Measurements from ENCODE around the gene SCYL2. TPM values are rescaled to one million over a fixed set of nuclear protein-coding genes. Genes with fewer than 3 reads are reported as not detected.

The SCYL2 gene
- total RNA-seq, 1 donor from 2014 or later = 59.8 TPM

DNA sequence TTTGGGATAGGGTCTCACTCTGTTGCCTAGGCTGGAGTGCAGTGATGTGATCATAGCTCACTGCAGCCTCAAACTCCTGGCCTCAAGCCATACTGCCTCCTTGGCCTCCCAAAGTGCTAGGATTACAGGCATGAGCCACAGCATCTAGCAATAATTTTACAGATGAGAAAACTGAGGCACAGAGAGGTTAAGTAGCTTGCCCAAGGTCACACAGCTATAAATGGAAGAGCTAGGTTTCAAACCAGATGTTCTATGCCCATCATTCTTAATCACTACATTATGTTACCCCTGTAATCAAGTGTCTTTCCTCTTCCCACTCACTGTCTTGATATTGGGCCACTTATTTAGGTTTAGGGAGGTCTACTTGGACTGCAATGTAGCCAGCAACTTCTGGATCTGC is 93.5 kb downstream of the SCYL2 start:
- no peak overlapping the region for H3K27ac Mint-ChIP-seq (ENCODE audit: unreplicated experiment)
- no peaks in the 10 kb centered on the region for H3K36me3 Mint-ChIP-seq (ENCODE audit: low read depth)
- H3K4me3 Mint-ChIP-seq = no peak overlapping the region
- H3K9me3 Mint-ChIP-seq = no peaks in the 10 kb centered on the region
- H3K4me1 Mint-ChIP-seq = peaks cover 15% of the 10 kb centered on the region
- no peak for DNase-seq (ENCODE audit: low read depth, low spot score)
- TF ChIP-seq, protein P1, sequence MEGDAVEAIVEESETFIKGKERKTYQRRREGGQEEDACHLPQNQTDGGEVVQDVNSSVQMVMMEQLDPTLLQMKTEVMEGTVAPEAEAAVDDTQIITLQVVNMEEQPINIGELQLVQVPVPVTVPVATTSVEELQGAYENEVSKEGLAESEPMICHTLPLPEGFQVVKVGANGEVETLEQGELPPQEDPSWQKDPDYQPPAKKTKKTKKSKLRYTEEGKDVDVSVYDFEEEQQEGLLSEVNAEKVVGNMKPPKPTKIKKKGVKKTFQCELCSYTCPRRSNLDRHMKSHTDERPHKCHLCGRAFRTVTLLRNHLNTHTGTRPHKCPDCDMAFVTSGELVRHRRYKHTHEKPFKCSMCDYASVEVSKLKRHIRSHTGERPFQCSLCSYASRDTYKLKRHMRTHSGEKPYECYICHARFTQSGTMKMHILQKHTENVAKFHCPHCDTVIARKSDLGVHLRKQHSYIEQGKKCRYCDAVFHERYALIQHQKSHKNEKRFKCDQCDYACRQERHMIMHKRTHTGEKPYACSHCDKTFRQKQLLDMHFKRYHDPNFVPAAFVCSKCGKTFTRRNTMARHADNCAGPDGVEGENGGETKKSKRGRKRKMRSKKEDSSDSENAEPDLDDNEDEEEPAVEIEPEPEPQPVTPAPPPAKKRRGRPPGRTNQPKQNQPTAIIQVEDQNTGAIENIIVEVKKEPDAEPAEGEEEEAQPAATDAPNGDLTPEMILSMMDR (conservative IDR thresholded peaks at IDR 0.05) = no peak
- peaks cover 2% of the 10 kb centered on the region for H3K27me3 Mint-ChIP-seq (ENCODE audit: low read depth)

DNA sequence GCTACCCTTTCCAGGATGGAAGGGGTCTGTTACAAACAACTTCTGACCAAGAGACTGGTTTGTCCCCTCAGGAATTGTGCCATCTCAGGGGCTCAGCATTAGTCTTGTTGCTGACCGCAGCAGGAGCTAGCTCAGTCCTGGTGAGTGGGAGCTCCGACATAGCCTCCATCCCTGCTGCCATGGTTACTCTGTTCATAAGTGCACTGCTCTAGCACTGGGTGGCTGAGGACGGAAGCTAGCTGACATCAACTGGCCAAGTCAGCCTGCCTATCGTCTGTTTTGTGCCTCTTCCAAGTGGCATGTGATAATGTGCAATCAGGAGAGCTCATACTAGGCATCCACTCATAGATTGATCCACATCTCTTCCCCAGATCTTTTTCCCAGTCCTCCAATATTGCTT is 97.3 kb downstream of the SCYL2 start:
- Mint-ChIP-seq H3K4me3 (no peak overlapping the region), H3K9me3 (peaks cover 2% of the 10 kb centered on the region), H3K27me3 (ENCODE audit: low read depth) (no peaks in the 10 kb centered on the region), H3K36me3 (ENCODE audit: low read depth) (no peaks in the 10 kb centered on the region), H3K4me1 (no peaks in the 10 kb centered on the region), H3K27ac (ENCODE audit: unreplicated experiment) (no peak overlapping the region)
- TF ChIP-seq, protein P1 (conservative IDR thresholded peaks at IDR 0.05) = no peak
- no peak for DNase-seq (ENCODE audit: low read depth, low spot score)

DNA sequence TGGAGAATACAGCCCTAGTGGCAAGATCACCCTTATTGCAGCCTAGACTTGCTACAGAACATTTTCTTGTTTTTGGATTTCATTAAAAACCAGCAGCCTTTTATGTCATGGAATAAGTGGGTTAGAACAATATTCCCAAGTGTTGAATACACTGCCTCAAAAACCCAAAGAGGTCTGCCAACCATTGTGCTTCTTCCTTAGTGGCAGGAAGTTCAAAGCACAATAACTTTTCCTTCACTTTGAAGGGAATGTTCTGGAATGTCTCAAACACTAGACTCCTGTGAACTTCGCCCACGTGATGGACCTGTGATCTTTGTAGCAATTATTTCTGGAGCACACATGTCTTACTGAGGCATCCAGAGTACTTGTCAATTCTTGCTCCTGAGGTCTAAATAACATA is 98.4 kb downstream of the SCYL2 start:
- peaks cover 6% of the 10 kb centered on the region for H3K9me3 Mint-ChIP-seq
- no peak for DNase-seq (ENCODE audit: low read depth, low spot score)

DNA sequence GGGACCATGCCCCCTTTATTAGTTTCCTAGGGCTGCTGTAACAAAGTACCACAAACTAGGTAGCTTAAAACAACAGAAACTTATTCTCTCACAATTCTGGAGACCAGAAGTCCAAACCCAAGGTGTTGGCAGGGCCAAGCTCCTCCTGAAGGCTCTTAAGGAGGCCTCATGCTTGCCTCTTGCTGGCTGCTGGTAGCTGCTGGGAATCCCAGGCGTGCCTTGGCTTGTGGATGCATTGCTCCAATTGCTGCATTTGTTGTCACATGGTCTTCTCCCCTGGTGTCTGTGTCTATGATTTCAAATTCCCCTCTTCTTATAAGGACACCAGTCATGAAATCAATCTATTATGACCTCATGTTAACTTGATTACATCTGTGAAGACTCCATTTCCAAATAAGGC is 101.1 kb downstream of the SCYL2 start:
- no peak overlapping the region for H3K4me3 Mint-ChIP-seq
- H3K27me3 Mint-ChIP-seq (ENCODE audit: low read depth) = peaks cover 2% of the 10 kb centered on the region
- DNase-seq (ENCODE audit: low read depth, low spot score) = no peak
- no peaks in the 10 kb centered on the region for H3K36me3 Mint-ChIP-seq (ENCODE audit: low read depth)
- no peak overlapping the region for H3K27ac Mint-ChIP-seq (ENCODE audit: unreplicated experiment)
- H3K4me1 Mint-ChIP-seq = peaks cover 4% of the 10 kb centered on the region
- TF ChIP-seq, protein P1 (conservative IDR thresholded peaks at IDR 0.05) = no peak
- peaks cover 6% of the 10 kb centered on the region for H3K9me3 Mint-ChIP-seq

More for the DNA sequence above, 98.4 kb downstream of the SCYL2 start:
- no peak overlapping the region for H3K4me3 Mint-ChIP-seq
- H3K4me1 Mint-ChIP-seq = no peaks in the 10 kb centered on the region
- no peaks in the 10 kb centered on the region for H3K27me3 Mint-ChIP-seq (ENCODE audit: low read depth)
- no peaks in the 10 kb centered on the region for H3K36me3 Mint-ChIP-seq (ENCODE audit: low read depth)
- no peak overlapping the region for H3K27ac Mint-ChIP-seq (ENCODE audit: unreplicated experiment)
- TF ChIP-seq, protein P1 (conservative IDR thresholded peaks at IDR 0.05) = no peak

DNA sequence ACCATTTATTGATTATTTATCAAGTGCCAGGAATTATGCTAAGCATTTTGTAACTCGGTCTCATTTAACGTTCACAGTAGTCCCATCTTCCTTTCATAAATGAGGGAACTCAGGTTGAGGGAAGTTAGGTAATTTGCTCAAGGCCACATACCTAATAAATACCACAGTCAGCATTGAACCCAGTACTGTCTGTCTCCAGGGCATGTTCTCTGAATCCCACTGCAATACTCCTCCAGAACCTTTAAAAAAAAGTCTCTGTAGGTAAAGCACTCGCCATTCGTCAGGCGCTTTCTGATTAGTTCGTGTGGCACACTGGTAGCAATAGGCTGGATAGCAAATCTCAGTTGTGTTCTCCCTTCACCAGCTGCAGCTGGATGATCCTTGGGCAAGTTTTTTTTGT is 104.2 kb downstream of the SCYL2 start:
- Mint-ChIP-seq H3K27me3 (ENCODE audit: low read depth) (peaks cover 6% of the 10 kb centered on the region), H3K27ac (ENCODE audit: unreplicated experiment) (no peak overlapping the region), H3K4me1 (peaks cover 7% of the 10 kb centered on the region), H3K36me3 (ENCODE audit: low read depth) (no peaks in the 10 kb centered on the region), H3K9me3 (peaks cover 6% of the 10 kb centered on the region), H3K4me3 (no peak overlapping the region)
- no peak for DNase-seq (ENCODE audit: low read depth, low spot score)
- TF ChIP-seq, protein P1 (conservative IDR thresholded peaks at IDR 0.05) = no peak

Measured in neural crest cell (in vitro differentiated cells).